ENCODE measurements around the gene RTL9.

RTL9 gene

DNA sequence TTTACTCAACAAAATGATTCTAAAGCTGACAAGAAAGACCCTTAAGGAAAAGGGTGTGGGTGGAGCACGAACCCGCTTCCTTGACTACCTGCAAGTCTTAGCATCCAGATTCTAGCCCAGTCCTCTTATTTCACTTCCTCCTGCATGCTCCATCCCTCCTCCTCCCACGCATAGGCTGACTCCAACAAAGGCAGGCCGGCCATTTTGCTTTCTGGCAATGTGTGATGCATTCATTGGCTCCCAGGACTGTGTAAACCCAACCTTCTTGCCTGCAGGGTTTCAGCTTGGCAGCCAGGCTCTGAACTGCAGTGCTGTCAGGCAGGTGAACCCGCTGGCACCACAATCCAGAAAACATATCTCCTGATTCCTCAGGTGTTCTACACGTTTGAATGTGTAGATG is 39.3 kb downstream of the RTL9 start:
- TF ChIP-seq, protein P1, sequence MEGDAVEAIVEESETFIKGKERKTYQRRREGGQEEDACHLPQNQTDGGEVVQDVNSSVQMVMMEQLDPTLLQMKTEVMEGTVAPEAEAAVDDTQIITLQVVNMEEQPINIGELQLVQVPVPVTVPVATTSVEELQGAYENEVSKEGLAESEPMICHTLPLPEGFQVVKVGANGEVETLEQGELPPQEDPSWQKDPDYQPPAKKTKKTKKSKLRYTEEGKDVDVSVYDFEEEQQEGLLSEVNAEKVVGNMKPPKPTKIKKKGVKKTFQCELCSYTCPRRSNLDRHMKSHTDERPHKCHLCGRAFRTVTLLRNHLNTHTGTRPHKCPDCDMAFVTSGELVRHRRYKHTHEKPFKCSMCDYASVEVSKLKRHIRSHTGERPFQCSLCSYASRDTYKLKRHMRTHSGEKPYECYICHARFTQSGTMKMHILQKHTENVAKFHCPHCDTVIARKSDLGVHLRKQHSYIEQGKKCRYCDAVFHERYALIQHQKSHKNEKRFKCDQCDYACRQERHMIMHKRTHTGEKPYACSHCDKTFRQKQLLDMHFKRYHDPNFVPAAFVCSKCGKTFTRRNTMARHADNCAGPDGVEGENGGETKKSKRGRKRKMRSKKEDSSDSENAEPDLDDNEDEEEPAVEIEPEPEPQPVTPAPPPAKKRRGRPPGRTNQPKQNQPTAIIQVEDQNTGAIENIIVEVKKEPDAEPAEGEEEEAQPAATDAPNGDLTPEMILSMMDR (IDR thresholded peaks at IDR 0.05; ENCODE audit: low read length, missing control alignments) = no peak
- no peak for DNase-seq (ENCODE audit: low read depth)
- H3K4me3 ChIP-seq (replicated peaks; ENCODE audit: low read depth, low read length) = no peak overlapping the region

DNA sequence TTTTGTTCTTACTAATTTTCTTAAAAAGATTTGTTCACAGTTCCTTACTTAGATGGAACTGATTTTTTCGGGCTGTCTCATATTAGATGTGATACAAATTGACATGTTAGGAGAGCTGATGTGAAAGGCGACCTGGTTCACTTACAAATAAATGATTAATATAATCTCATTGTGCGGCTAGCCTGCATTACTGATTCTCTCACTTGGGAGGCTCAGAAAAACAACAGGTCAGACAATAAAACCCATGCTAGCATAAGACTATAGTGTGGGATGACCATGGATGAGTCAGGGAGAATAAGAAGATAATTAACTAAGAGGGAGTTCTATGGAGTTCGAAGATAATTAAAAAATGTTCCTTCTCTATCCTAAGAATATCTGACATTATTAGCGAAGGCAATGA is 40.8 kb downstream of the RTL9 start:
- TF ChIP-seq, protein P1 (IDR thresholded peaks at IDR 0.05; ENCODE audit: low read length, missing control alignments) = no peak
- no peak overlapping the region for H3K4me3 ChIP-seq (replicated peaks; ENCODE audit: low read depth, low read length)
- DNase-seq (ENCODE audit: low read depth) = no peak

DNA sequence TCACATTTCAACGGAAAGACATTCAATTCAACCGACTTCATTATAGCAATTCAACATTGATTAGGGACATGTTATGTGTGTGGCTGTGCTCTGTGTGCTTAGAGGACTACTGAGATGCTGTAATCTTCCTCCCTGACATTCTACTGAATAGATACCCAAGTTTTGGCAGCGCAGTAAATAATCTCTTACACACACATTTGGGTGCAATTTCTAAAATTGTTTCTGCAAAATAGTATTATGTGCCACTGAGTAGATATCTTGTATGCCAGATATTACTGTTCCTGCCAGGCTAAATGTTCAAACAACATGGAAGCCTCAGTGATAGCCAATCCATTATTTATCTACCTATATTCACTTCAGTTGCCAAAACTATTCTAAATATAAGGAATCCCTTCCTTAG is 41.3 kb downstream of the RTL9 start:
- TF ChIP-seq, protein P1 (IDR thresholded peaks at IDR 0.05; ENCODE audit: low read length, missing control alignments) = no peak
- DNase-seq (ENCODE audit: low read depth) = no peak
- no peak overlapping the region for H3K4me3 ChIP-seq (replicated peaks; ENCODE audit: low read depth, low read length)

DNA sequence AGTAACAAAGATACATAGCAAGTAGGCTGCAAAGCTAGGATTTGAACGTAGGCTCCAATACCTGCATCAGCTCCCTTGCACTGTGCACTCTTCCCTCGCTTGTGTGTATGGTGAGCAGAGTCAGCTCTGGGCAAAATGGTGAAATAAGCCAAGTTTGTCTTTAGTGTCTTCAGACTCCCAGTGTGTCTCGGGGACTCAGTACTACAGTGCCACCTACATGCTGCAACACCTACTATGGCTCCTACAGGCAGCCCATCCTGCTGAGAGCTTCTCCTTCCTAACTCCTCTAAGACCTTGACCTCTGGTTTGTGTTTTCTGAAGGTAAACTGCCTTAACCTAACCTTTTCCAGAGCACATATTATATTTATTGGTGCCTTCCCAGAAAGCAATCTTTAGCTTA is 42.5 kb downstream of the RTL9 start:
- no peak overlapping the region for H3K4me3 ChIP-seq (replicated peaks; ENCODE audit: low read depth, low read length)
- DNase-seq (ENCODE audit: low read depth) = no peak
- TF ChIP-seq, protein P1 (IDR thresholded peaks at IDR 0.05; ENCODE audit: low read length, missing control alignments) = no peak

DNA sequence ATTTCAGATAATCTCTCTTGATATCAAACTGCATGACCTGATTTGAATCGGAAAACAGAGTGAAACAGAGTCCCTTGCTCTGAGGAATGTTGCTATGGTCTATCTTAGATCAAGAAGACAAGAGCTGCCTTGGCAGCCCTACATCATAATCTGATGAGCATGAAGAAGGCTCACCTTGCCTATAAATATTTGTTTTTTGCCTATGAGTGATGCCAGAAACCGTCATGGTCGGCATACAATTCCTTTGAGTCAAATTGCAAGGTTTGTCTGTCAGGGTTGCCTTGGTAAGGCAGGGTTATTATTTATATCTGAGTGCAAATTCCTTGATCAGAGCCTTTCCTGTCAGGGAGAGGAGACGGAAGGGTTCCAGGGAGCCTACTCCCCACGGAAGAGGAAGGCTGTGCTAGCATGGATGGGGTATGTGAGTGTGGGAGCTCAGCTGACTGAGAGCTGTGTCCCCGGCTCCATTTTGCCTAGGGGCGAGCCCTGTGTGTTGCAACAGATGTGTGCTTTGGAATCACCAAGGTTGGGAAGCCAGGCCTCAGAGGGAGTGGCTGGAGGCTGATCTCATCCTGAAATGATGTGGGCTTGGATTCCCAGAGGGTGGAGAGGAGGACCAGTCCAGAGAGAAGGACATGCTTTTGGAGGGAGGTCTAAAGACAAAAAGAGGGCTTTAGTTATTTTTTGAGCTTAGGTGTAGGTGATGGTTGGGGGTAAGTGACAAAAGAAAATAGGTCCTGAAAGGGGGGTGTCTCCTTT is 43.6 kb downstream of the RTL9 start:
- no peak overlapping the region for H3K4me3 ChIP-seq (replicated peaks; ENCODE audit: low read depth, low read length)
- TF ChIP-seq, protein P1 (IDR thresholded peaks at IDR 0.05; ENCODE audit: low read length, missing control alignments) = no peak
- peak; percentile 62 for DNase-seq (ENCODE audit: low read depth)

DNA sequence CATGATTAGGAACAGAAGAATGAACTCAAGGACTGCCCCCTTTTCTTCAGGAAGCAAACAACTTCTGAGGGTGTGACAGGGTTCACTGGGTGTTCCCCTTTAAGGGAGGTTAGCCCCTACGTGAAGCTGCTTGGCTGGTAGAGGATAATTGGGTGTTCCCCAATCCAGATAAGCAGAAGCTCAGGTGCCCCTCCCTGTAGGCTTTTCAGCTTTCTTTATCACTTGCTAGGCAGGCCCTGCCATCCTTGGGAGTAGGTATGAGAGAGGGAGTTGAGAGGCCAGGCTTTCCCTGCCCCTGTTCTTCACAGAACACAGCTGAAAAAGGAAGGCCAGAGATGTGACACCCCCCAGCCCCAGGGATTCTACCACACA is 44.2 kb downstream of the RTL9 start:
- no peak for DNase-seq (ENCODE audit: low read depth)
- TF ChIP-seq, protein P1 (IDR thresholded peaks at IDR 0.05; ENCODE audit: low read length, missing control alignments) = no peak
- no peak overlapping the region for H3K4me3 ChIP-seq (replicated peaks; ENCODE audit: low read depth, low read length)

All from fibroblast of pulmonary artery (primary cell).